Testis (tissue), 2 donors: ENCODE measurements around the gene CCDC33.

Experiments
- CTCF ChIP-seq, 3 experiments: fragments of 450-650 bp in 2 of 3; fragments of 200-600 bp in 1 of 3; sonication (generic) in 1 of 3; IDR thresholded peaks; one replicate each; pipeline ENCODE4 v1.5.1; 2016 to 2019; ENCODE audit warnings: antibody characterized with exemption in 3 of 3, mild to moderate bottlenecking in 2 of 3, moderate library complexity in 1 of 3
- POLR2A ChIP-seq: fragments of 450-650 bp; IDR thresholded peaks from one replicate; pipeline ENCODE4 v1.6.1; 2017; ENCODE audit warnings: antibody characterized with exemption, mild to moderate bottlenecking, moderate library complexity

- TF ChIP-seq CTCF (IDR thresholded peaks at IDR 0.05) (no peak), POLR2A (no peak)
Observed at GRCh38 chr15:74319138-74319460, 83.0 kb downstream of the CCDC33 start.
